B cell (primary cell): ENCODE results near the gene CSNK1G1.

Source experiments
- CTCF ChIP-seq: fragments of 200-600 bp; IDR thresholded peaks from one replicate; pipeline ENCODE4 v1.8.0; 2022; ENCODE audit warnings: antibody characterized with exemption, mild to moderate bottlenecking
- EZH2 ChIP-seq: IDR thresholded peaks from 2 replicates; pipeline ENCODE4 v1.6.1; 2012; ENCODE audit warnings: borderline replicate concordance, low read depth, mild to moderate bottlenecking, moderate library complexity, low read length; ENCODE audit not compliant: insufficient read depth, poor library complexity, severe bottlenecking

GRCh38 chr15:64155802-64156651, 199.9 kb downstream of the CSNK1G1 start:
- TF ChIP-seq CTCF (no peak), EZH2 (no peak)
